Medulla oblongata (tissue), 1 donor: ENCODE results near the gene ADGRA3.
"Not testable (repeated sequence)": the region's sequence is repeated elsewhere in the genome, so short reads cannot be mapped to it uniquely, and the experiment has no call there.

Source experiments
- DNase-seq: peaks from one replicate; pipeline ENCODE4 v3.0.0-alpha.2; 2015; ENCODE audit errors: extremely low spot score

ADGRA3 gene

GRCh38 chr4:22478426-22478825 is 37.4 kb downstream of the ADGRA3 start:
- no peak for DNase-seq

- no peak for DNase-seq
Observed at GRCh38 chr4:22477813-22478182, 38.1 kb downstream of the ADGRA3 start.

- DNase-seq: no peak
Observed at GRCh38 chr4:22477136-22477812, 38.6 kb downstream of the ADGRA3 start.

GRCh38 chr4:22476011-22476410 is 39.9 kb downstream of the ADGRA3 start:
- DNase-seq: no peak

GRCh38 chr4:22475311-22475646 is 40.6 kb downstream of the ADGRA3 start:
- DNase-seq: not testable (repeated sequence)

GRCh38 chr4:22474636-22475310 is 41.1 kb downstream of the ADGRA3 start:
- DNase-seq: no peak

GRCh38 chr4:22473268-22473667 is 42.6 kb downstream of the ADGRA3 start:
- DNase-seq: no peak

GRCh38 chr4:22471999-22472461 is 43.8 kb downstream of the ADGRA3 start:
- DNase-seq: no peak

- no peak for DNase-seq
Observed at GRCh38 chr4:22471419-22471818, 44.4 kb downstream of the ADGRA3 start.

- no peak for DNase-seq
Observed at GRCh38 chr4:22466581-22466980, 49.3 kb downstream of the ADGRA3 start.

- no peak for DNase-seq
Observed at GRCh38 chr4:22465996-22466395, 49.9 kb downstream of the ADGRA3 start.

GRCh38 chr4:22465349-22465748 is 50.5 kb downstream of the ADGRA3 start:
- no peak for DNase-seq

- DNase-seq: no peak
Observed at GRCh38 chr4:22463179-22463578, 52.7 kb downstream of the ADGRA3 start.

GRCh38 chr4:22462688-22463087 is 53.2 kb downstream of the ADGRA3 start:
- no peak for DNase-seq

- DNase-seq: no peak
Observed at GRCh38 chr4:22460266-22460665, 55.6 kb downstream of the ADGRA3 start.

- DNase-seq: no peak
Observed at GRCh38 chr4:22458098-22458497, 57.8 kb downstream of the ADGRA3 start.

- no peak for DNase-seq
Observed at GRCh38 chr4:22457348-22457747, 58.5 kb downstream of the ADGRA3 start.

GRCh38 chr4:22456291-22456690 is 59.6 kb downstream of the ADGRA3 start:
- DNase-seq: no peak

- no peak for DNase-seq
Observed at GRCh38 chr4:22454955-22455354, 60.9 kb downstream of the ADGRA3 start.

GRCh38 chr4:22454216-22454838 is 61.5 kb downstream of the ADGRA3 start:
- no peak for DNase-seq

GRCh38 chr4:22444813-22445212 is 71.1 kb downstream of the ADGRA3 start:
- no peak for DNase-seq

- DNase-seq: no peak
Observed at GRCh38 chr4:22442956-22443355, 72.9 kb downstream of the ADGRA3 start.

GRCh38 chr4:22440999-22441398 is 74.9 kb downstream of the ADGRA3 start:
- DNase-seq: no peak
